GM12891 (cell line): ENCODE data around the gene CYLD.

Source experiments
- POLR2A ChIP-seq: IDR thresholded peaks from 2 replicates; pipeline ENCODE4 v1.6.1; 2011; ENCODE audit warnings: low read depth, low read length, control low read depth
- POLR2AphosphoS5 ChIP-seq: IDR thresholded peaks from 2 replicates; pipeline ENCODE4 v1.6.1; 2011; ENCODE audit warnings: low read depth, low read length, control low read depth
- TAF1 ChIP-seq: IDR thresholded peaks from 2 replicates; pipeline ENCODE4 v1.6.1; 2011; ENCODE audit warnings: low read depth, low read length, control low read depth

- TF ChIP-seq POLR2A (no peak), POLR2AphosphoS5 (no peak), TAF1 (no peak)
Measured at GRCh38 chr16:50761267-50761666, 19.4 kb downstream of the CYLD start.
